GM23338 (cell line): ENCODE results near the gene CTNNA2. TPM values are rescaled to one million over a fixed set of nuclear protein-coding genes. Genes with fewer than 3 reads are reported as not detected.

ENCODE experiments used
- ATAC-seq: fragments of 200-7000 bp; cut with Tn5 transposase; 3 replicates; pipeline ENCODE4 v1.9.1; 2020
- DNase-seq: peaks from one replicate; pipeline ENCODE4 v3.0.0-alpha.2; 2015; ENCODE audit warnings: low spot score
- H2AFZ ChIP-seq: fragments of 200-600 bp; sonication (generic); 2 replicates; pipeline ENCODE4 v1.8.0; 2016; ENCODE audit warnings: antibody characterized with exemption, mild to moderate bottlenecking, moderate library complexity
- H3F3A ChIP-seq: fragments of 200-600 bp; sonication (generic); replicated peaks from 2 replicates; pipeline ENCODE4 v1.8.0; 2017; ENCODE audit warnings: antibody characterized with exemption, mixed run types, low read depth
- H3K27ac ChIP-seq: fragments of 200-600 bp; sonication (generic); 2 replicates; pipeline ENCODE4 v1.6.1; 2016; ENCODE audit warnings: low read depth
- H3K27me3 ChIP-seq: fragments of 200-600 bp; sonication (generic); 2 replicates; pipeline ENCODE4 v1.8.0; 2016; ENCODE audit warnings: mild to moderate bottlenecking, mixed run types, moderate library complexity; ENCODE audit not compliant: insufficient read depth
- H3K36me3 ChIP-seq: fragments of 200-600 bp; sonication (generic); 2 replicates; pipeline ENCODE4 v1.8.0; 2016; ENCODE audit warnings: mild to moderate bottlenecking; ENCODE audit not compliant: insufficient read depth
- H3K4me1 ChIP-seq: fragments of 200-600 bp; sonication (generic); 2 replicates; pipeline ENCODE4 v1.8.0; 2016; ENCODE audit warnings: mild to moderate bottlenecking, moderate library complexity; ENCODE audit not compliant: insufficient read depth
- H3K4me2 ChIP-seq: fragments of 200-600 bp; sonication (generic); 2 replicates; pipeline ENCODE4 v1.7.1; 2017; ENCODE audit warnings: mixed run types
- H3K4me3 ChIP-seq: fragments of 200-600 bp; sonication (generic); 2 replicates; pipeline ENCODE4 v1.6.1; 2016; ENCODE audit warnings: mixed run types
- H3K79me2 ChIP-seq: fragments of 200-600 bp; sonication (generic); replicated peaks from 2 replicates; pipeline ENCODE4 v1.8.0; 2017; ENCODE audit warnings: mild to moderate bottlenecking; ENCODE audit not compliant: insufficient read depth
- H3K9me2 ChIP-seq: fragments of 200-600 bp; sonication (generic); 2 replicates; pipeline ENCODE4 v1.8.0; 2017; ENCODE audit not compliant: insufficient read depth
- H4K20me1 ChIP-seq: fragments of 200-600 bp; sonication (generic); replicated peaks from 2 replicates; pipeline ENCODE4 v1.8.0; 2017; ENCODE audit warnings: mild to moderate bottlenecking; ENCODE audit not compliant: insufficient read depth
- H3K27ac Mint-ChIP-seq: 2 replicates; pipeline ENCODE4 v1.8.0; 2020; ENCODE audit warnings: inconsistent platforms, mild to moderate bottlenecking, moderate library complexity, mixed read lengths
- H3K27me3 Mint-ChIP-seq: 3 replicates; pipeline ENCODE4 v1.8.0; 2022; ENCODE audit warnings: low read depth, mild to moderate bottlenecking, moderate library complexity, mixed read lengths, inconsistent platforms; ENCODE audit not compliant: insufficient read depth, poor library complexity
- H3K36me3 Mint-ChIP-seq: 3 replicates; pipeline ENCODE4 v1.8.0; 2021; ENCODE audit warnings: low read depth, mild to moderate bottlenecking, inconsistent platforms, moderate library complexity, mixed read lengths
- H3K4me1 Mint-ChIP-seq: 3 replicates; pipeline ENCODE4 v1.8.0; 2020; ENCODE audit warnings: mild to moderate bottlenecking, inconsistent platforms, mixed read lengths
- H3K4me3 Mint-ChIP-seq: 3 replicates; pipeline ENCODE4 v1.8.0; 2021; ENCODE audit warnings: moderate library complexity, mild to moderate bottlenecking, inconsistent platforms, mixed read lengths
- H3K9me3 Mint-ChIP-seq: 3 replicates; pipeline ENCODE4 v1.8.0; 2020; ENCODE audit warnings: moderate library complexity, mild to moderate bottlenecking, inconsistent platforms, mixed read lengths
- EZH2 ChIP-seq: fragments of 200-600 bp; sonication (generic); IDR thresholded peaks from one replicate; pipeline ENCODE4 v1.8.0; 2017; ENCODE audit warnings: antibody characterized with exemption, mild to moderate bottlenecking, low read depth; ENCODE audit not compliant: unreplicated experiment
- EZH2phosphoT487 ChIP-seq: fragments of 200-600 bp; sonication (generic); IDR thresholded peaks from one replicate; pipeline ENCODE4 v1.8.1; 2018; ENCODE audit warnings: antibody characterized with exemption; ENCODE audit not compliant: unreplicated experiment
- JUNB ChIP-seq: IDR thresholded peaks from one replicate; pipeline ENCODE4 v1.6.1; 2016; ENCODE audit warnings: antibody characterized with exemption; ENCODE audit not compliant: unreplicated experiment
- NANOG ChIP-seq: IDR thresholded peaks from 2 replicates; pipeline ENCODE4 v1.6.1; 2016; ENCODE audit warnings: antibody characterized with exemption, borderline replicate concordance
- polyA plus RNA-seq: library from polyadenylated mRNA; unstranded; fragments of >200 nt; fragmentation: Nextera tagmentation; extraction: Ambion mirVana; gene quantifications from 2 replicates; pipeline ENCODE4 v1.2.1, GENCODE V29; 2016
- total RNA-seq: library from RNA; depleted of rRNA; stranded (reverse); fragments of >200 nt; shearing (Covaris generic); gene quantifications from 2 replicates; pipeline ENCODE4 v1.2.3, GENCODE V29; 2014
- TF ChIP-seq, protein P1 (sequence below), 2 experiments: fragments of 200-600 bp in 1 of 2; sonication (generic) in 1 of 2; conservative IDR thresholded peaks; 2 replicates each; pipeline versions ENCODE4 v1.5.1 to v1.6.1; 2016 to 2017; ENCODE audit warnings: antibody characterized with exemption in 2 of 2, low read depth in 2 of 2, mild to moderate bottlenecking in 2 of 2, moderate library complexity in 1 of 2
- TF ChIP-seq, protein P2 (sequence below): fragments of 250-450 bp; sonication (Bioruptor Pico); IDR thresholded peaks from 2 replicates; pipeline ENCODE4 v1.5.0; 2020; ENCODE audit warnings: mild to moderate bottlenecking, moderate library complexity
- TF ChIP-seq, protein P3 (sequence below): IDR thresholded peaks from 2 replicates; pipeline ENCODE4 v1.6.1; 2016; ENCODE audit warnings: antibody characterized with exemption
- TF ChIP-seq, protein P4 (sequence below): IDR thresholded peaks from one replicate; pipeline ENCODE4 v1.6.1; 2018; ENCODE audit warnings: antibody characterized with exemption; ENCODE audit not compliant: unreplicated experiment

The CTNNA2 gene
- total and polyA plus RNA-seq, 2 experiments from 2014 or later: 6.4 to 15.6 TPM

DNA sequence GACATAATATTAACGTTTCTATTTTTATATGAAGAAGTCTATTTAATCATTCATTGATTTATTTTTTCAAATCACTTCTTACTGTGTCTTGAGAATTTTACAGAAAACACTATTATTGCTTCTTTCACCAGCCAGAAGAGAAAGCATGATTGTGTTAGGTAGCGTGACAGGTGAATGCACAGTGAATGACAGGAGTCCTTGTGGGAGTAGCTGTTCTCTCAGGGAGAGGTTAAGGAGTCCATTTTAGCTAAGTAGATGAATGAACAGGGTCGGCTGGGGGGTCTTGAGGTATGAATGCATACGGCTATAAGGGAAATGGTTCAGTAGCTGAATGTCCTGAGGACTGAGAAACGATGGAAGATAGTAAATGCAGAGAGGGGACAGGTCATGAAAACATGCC, 56.2 kb downstream of the CTNNA2 start:
- TF ChIP-seq NANOG (no peak), EZH2phosphoT487 (no peak)
- TF ChIP-seq, protein P1, sequence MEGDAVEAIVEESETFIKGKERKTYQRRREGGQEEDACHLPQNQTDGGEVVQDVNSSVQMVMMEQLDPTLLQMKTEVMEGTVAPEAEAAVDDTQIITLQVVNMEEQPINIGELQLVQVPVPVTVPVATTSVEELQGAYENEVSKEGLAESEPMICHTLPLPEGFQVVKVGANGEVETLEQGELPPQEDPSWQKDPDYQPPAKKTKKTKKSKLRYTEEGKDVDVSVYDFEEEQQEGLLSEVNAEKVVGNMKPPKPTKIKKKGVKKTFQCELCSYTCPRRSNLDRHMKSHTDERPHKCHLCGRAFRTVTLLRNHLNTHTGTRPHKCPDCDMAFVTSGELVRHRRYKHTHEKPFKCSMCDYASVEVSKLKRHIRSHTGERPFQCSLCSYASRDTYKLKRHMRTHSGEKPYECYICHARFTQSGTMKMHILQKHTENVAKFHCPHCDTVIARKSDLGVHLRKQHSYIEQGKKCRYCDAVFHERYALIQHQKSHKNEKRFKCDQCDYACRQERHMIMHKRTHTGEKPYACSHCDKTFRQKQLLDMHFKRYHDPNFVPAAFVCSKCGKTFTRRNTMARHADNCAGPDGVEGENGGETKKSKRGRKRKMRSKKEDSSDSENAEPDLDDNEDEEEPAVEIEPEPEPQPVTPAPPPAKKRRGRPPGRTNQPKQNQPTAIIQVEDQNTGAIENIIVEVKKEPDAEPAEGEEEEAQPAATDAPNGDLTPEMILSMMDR (conservative IDR thresholded peaks at IDR 0.05; ENCODE audit: low read depth in 2 of 2): no peak
- no peak overlapping the region for H3K27ac ChIP-seq
- Mint-ChIP-seq H3K4me1 (peaks cover 11% of the 10 kb centered on the region), H3K9me3 (no peaks in the 10 kb centered on the region; the same call in 2 of the 3 replicates), H3K27me3 (no peaks in the 10 kb centered on the region), H3K27ac (no peak overlapping the region), H3K36me3 (no peaks in the 10 kb centered on the region), H3K4me3 (no peak overlapping the region)
- ATAC-seq (no peak), DNase-seq (no peak)
- H3K4me2 ChIP-seq: no peak overlapping the region
- H3K4me1 ChIP-seq: peaks cover 11% of the 10 kb centered on the region
- H3K9me2 ChIP-seq: peaks cover 6% of the 10 kb centered on the region; the same call in 1 of the 2 replicates
- H2AFZ ChIP-seq: no peak overlapping the region
- H3F3A ChIP-seq: no peaks in the 10 kb centered on the region
- no peaks in the 10 kb centered on the region for H3K79me2 ChIP-seq
- no peak overlapping the region for H3K4me3 ChIP-seq
- no peaks in the 10 kb centered on the region for H4K20me1 ChIP-seq
- no peaks in the 10 kb centered on the region for H3K36me3 ChIP-seq
- no peaks in the 10 kb centered on the region for H3K27me3 ChIP-seq

DNA sequence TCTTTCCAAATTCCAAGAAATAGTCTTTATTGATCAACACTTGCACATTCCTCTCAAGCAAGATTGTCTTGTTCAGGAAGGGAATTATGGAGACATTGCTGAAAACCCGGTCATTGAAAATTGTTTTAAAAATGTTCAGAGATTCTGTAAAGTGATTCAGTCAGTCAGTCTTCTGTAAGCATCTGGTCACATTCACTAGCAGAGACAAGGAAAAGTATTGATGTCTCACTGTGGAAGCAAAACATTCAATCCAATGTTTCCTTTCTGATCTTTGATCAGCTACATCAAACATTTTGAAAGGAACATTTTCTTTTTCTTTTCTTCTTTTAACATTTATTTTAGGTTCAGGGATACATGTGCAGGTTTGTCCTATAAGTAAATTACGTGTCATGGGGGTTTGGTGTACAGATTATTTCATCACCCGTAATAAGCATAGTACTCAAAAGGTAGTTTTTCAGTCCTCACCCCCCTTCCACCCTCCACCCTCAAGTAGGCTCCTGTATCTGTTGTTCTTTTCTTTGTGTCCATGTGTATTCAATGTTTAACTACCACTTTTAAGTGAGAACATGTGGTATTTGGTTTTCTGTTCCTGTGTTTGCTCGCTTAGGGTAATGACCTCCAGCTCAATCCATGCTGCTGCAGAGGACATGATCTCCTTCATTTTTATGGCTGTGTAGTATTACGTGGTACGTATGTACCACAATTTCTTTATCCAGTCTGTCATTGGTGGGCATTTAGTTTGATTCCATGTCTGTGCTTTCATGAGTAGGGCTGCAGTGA, 61.2 kb downstream of the CTNNA2 start:
- no peaks in the 10 kb centered on the region for H3K27me3 ChIP-seq
- no peak overlapping the region for H3K27ac Mint-ChIP-seq
- no peaks in the 10 kb centered on the region for H3F3A ChIP-seq
- no peak overlapping the region for H2AFZ ChIP-seq
- H3K79me2 ChIP-seq: no peaks in the 10 kb centered on the region
- H3K4me2 ChIP-seq: no peak overlapping the region
- DNase-seq (no peak), ATAC-seq (no peak)
- no peaks in the 10 kb centered on the region for H4K20me1 ChIP-seq
- no peaks in the 10 kb centered on the region for H3K9me2 ChIP-seq
- no peaks in the 10 kb centered on the region for H3K36me3 Mint-ChIP-seq
- no peaks in the 10 kb centered on the region for H3K9me3 Mint-ChIP-seq
- H3K27ac ChIP-seq: no peak overlapping the region
- peaks cover 11% of the 10 kb centered on the region; the same call in 2 of the 3 replicates for H3K4me1 Mint-ChIP-seq
- no peak overlapping the region for H3K4me3 Mint-ChIP-seq
- H3K4me3 ChIP-seq: no peak overlapping the region
- H3K27me3 Mint-ChIP-seq: no peaks in the 10 kb centered on the region
- peaks cover 10% of the 10 kb centered on the region for H3K4me1 ChIP-seq
- no peaks in the 10 kb centered on the region for H3K36me3 ChIP-seq
- TF ChIP-seq JUNB (no peak), EZH2 (no peak)
- TF ChIP-seq, protein P2, sequence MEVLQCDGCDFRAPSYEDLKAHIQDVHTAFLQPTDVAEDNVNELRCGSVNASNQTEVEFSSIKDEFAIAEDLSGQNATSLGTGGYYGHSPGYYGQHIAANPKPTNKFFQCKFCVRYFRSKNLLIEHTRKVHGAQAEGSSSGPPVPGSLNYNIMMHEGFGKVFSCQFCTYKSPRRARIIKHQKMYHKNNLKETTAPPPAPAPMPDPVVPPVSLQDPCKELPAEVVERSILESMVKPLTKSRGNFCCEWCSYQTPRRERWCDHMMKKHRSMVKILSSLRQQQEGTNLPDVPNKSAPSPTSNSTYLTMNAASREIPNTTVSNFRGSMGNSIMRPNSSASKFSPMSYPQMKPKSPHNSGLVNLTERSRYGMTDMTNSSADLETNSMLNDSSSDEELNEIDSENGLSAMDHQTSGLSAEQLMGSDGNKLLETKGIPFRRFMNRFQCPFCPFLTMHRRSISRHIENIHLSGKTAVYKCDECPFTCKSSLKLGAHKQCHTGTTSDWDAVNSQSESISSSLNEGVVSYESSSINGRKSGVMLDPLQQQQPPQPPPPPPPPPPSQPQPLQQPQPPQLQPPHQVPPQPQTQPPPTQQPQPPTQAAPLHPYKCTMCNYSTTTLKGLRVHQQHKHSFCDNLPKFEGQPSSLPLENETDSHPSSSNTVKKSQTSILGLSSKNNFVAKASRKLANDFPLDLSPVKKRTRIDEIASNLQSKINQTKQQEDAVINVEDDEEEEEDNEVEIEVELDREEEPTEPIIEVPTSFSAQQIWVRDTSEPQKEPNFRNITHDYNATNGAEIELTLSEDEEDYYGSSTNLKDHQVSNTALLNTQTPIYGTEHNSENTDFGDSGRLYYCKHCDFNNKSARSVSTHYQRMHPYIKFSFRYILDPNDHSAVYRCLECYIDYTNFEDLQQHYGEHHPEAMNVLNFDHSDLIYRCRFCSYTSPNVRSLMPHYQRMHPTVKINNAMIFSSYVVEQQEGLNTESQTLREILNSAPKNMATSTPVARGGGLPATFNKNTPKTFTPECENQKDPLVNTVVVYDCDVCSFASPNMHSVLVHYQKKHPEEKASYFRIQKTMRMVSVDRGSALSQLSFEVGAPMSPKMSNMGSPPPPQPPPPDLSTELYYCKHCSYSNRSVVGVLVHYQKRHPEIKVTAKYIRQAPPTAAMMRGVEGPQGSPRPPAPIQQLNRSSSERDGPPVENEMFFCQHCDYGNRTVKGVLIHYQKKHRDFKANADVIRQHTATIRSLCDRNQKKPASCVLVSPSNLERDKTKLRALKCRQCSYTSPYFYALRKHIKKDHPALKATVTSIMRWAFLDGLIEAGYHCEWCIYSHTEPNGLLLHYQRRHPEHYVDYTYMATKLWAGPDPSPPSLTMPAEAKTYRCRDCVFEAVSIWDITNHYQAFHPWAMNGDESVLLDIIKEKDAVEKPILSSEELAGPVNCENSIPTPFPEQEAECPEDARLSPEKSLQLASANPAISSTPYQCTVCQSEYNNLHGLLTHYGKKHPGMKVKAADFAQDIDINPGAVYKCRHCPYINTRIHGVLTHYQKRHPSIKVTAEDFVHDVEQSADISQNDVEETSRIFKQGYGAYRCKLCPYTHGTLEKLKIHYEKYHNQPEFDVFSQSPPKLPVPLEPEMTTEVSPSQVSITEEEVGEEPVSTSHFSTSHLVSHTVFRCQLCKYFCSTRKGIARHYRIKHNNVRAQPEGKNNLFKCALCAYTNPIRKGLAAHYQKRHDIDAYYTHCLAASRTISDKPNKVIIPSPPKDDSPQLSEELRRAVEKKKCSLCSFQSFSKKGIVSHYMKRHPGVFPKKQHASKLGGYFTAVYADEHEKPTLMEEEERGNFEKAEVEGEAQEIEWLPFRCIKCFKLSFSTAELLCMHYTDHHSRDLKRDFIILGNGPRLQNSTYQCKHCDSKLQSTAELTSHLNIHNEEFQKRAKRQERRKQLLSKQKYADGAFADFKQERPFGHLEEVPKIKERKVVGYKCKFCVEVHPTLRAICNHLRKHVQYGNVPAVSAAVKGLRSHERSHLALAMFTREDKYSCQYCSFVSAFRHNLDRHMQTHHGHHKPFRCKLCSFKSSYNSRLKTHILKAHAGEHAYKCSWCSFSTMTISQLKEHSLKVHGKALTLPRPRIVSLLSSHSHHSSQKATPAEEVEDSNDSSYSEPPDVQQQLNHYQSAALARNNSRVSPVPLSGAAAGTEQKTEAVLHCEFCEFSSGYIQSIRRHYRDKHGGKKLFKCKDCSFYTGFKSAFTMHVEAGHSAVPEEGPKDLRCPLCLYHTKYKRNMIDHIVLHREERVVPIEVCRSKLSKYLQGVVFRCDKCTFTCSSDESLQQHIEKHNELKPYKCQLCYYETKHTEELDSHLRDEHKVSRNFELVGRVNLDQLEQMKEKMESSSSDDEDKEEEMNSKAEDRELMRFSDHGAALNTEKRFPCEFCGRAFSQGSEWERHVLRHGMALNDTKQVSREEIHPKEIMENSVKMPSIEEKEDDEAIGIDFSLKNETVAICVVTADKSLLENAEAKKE: no peak
- TF ChIP-seq, protein P3, sequence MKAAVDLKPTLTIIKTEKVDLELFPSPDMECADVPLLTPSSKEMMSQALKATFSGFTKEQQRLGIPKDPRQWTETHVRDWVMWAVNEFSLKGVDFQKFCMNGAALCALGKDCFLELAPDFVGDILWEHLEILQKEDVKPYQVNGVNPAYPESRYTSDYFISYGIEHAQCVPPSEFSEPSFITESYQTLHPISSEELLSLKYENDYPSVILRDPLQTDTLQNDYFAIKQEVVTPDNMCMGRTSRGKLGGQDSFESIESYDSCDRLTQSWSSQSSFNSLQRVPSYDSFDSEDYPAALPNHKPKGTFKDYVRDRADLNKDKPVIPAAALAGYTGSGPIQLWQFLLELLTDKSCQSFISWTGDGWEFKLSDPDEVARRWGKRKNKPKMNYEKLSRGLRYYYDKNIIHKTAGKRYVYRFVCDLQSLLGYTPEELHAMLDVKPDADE: no peak
- TF ChIP-seq, protein P4, sequence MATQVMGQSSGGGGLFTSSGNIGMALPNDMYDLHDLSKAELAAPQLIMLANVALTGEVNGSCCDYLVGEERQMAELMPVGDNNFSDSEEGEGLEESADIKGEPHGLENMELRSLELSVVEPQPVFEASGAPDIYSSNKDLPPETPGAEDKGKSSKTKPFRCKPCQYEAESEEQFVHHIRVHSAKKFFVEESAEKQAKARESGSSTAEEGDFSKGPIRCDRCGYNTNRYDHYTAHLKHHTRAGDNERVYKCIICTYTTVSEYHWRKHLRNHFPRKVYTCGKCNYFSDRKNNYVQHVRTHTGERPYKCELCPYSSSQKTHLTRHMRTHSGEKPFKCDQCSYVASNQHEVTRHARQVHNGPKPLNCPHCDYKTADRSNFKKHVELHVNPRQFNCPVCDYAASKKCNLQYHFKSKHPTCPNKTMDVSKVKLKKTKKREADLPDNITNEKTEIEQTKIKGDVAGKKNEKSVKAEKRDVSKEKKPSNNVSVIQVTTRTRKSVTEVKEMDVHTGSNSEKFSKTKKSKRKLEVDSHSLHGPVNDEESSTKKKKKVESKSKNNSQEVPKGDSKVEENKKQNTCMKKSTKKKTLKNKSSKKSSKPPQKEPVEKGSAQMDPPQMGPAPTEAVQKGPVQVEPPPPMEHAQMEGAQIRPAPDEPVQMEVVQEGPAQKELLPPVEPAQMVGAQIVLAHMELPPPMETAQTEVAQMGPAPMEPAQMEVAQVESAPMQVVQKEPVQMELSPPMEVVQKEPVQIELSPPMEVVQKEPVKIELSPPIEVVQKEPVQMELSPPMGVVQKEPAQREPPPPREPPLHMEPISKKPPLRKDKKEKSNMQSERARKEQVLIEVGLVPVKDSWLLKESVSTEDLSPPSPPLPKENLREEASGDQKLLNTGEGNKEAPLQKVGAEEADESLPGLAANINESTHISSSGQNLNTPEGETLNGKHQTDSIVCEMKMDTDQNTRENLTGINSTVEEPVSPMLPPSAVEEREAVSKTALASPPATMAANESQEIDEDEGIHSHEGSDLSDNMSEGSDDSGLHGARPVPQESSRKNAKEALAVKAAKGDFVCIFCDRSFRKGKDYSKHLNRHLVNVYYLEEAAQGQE: no peak
